K562 (cell line): ENCODE measurements around the gene ZBTB38. TPM values are rescaled to one million over a fixed set of nuclear protein-coding genes. Genes with fewer than 3 reads are reported as not detected.
A peak's percentile ranks its signal among the peaks of the same experiment; 100 is the strongest.

Experiments used
- ADNP ChIP-seq: fragments of 200-800 bp; sonication (Bioruptor generic); IDR thresholded peaks from 2 replicates; pipeline ENCODE4 v1.6.1; 2016; ENCODE audit warnings: missing genetic modification characterization, missing compliant biosample characterization
- CBFA2T2 ChIP-seq: fragments of 450-650 bp; conservative IDR thresholded peaks from 2 replicates; pipeline ENCODE4 v1.6.1; 2017; ENCODE audit warnings: mild to moderate bottlenecking
- CCAR2 ChIP-seq: fragments of 200-400 bp; formaldehyde crosslinking; IDR thresholded peaks from 2 replicates; pipeline ENCODE4 v1.6.1; 2017; ENCODE audit warnings: mild to moderate bottlenecking, low read depth, low read length
- CTBP1 ChIP-seq: fragments of 450-650 bp; IDR thresholded peaks from 2 replicates; pipeline ENCODE4 v1.6.1; 2016; ENCODE audit warnings: borderline replicate concordance
- DACH1 ChIP-seq: fragments of 450-650 bp; IDR thresholded peaks from 2 replicates; pipeline ENCODE4 v1.6.1; 2018; ENCODE audit not compliant: partially characterized antibody
- DIDO1 ChIP-seq: fragments of 450-650 bp; IDR thresholded peaks from 2 replicates; pipeline ENCODE4 v1.6.1; 2016; ENCODE audit warnings: low read depth, missing biosample characterization, missing genetic modification characterization
- ETS2 ChIP-seq: IDR thresholded peaks from 2 replicates; pipeline ENCODE4 v1.6.1; 2016; ENCODE audit warnings: borderline replicate concordance, missing genetic modification characterization, mild to moderate bottlenecking, moderate library complexity, missing compliant biosample characterization; ENCODE audit not compliant: poor library complexity, severe bottlenecking
- HNRNPH1 ChIP-seq: fragments of 200-400 bp; formaldehyde crosslinking; optimal IDR thresholded peaks from 2 replicates; pipeline ENCODE3; 2017; ENCODE audit warnings: low read depth, mild to moderate bottlenecking, low read length, moderate library complexity
- JUND ChIP-seq, 2 experiments: IDR thresholded peaks; 2 replicates in 1 of 2; 3 replicates in 1 of 2; pipeline ENCODE4 v1.6.1; 2011; ENCODE audit warnings: borderline replicate concordance in 2 of 2, low read depth in 2 of 2, low read length in 2 of 2, improper control_type of control experiment in 1 of 2, missing biosample characterization in 1 of 2, missing genetic modification characterization in 1 of 2, missing genetic modification reagents in 1 of 2
- NRF1 ChIP-seq, 2 experiments: fragments of 450-650 bp; IDR thresholded peaks in 1 of 2; conservative IDR thresholded peaks in 1 of 2; 2 replicates each; pipeline ENCODE4 v1.6.1; 2014; ENCODE audit warnings: mild to moderate bottlenecking in 2 of 2
- PURB ChIP-seq: sonication (generic); formaldehyde crosslinking; IDR thresholded peaks from 2 replicates; pipeline ENCODE4 v1.9.0; 2021; ENCODE audit warnings: low read depth, mild to moderate bottlenecking, missing genetic modification reagents
- RFX1 ChIP-seq: fragments of 450-650 bp; IDR thresholded peaks from 2 replicates; pipeline ENCODE4 v1.6.1; 2016; ENCODE audit warnings: mild to moderate bottlenecking, moderate library complexity
- TAF15 ChIP-seq: fragments of 200-400 bp; formaldehyde crosslinking; IDR thresholded peaks from 2 replicates; pipeline ENCODE4 v1.6.1; 2017; ENCODE audit warnings: mild to moderate bottlenecking, low read depth, low read length, moderate library complexity
- TAL1 ChIP-seq: fragments of 450-650 bp; IDR thresholded peaks from 2 replicates; pipeline ENCODE4 v1.6.1; 2016; ENCODE audit warnings: mild to moderate bottlenecking
- TEAD1 ChIP-seq, 2 experiments: fragments of 450-650 bp in 1 of 2; sonication (generic) in 1 of 2; formaldehyde crosslinking; IDR thresholded peaks; 2 replicates each; pipeline versions ENCODE4 v1.4.0 to v1.8.0; 2020 to 2022; ENCODE audit warnings: mild to moderate bottlenecking in 2 of 2, missing genetic modification reagents in 1 of 2
- TEAD4 ChIP-seq, 2 experiments: sonication (generic) in 1 of 2; formaldehyde crosslinking in 1 of 2; IDR thresholded peaks; 2 replicates each; pipeline versions ENCODE4 v1.6.1 to v1.8.0; 2012 to 2022; ENCODE audit warnings: borderline replicate concordance in 1 of 2, inconsistent platforms in 1 of 2, low read length in 1 of 2, mild to moderate bottlenecking in 1 of 2, missing genetic modification reagents in 1 of 2
- THRAP3 ChIP-seq: fragments of 450-650 bp; IDR thresholded peaks from 2 replicates; pipeline ENCODE4 v1.6.1; 2016; ENCODE audit warnings: mild to moderate bottlenecking, inconsistent platforms, borderline replicate concordance
- ZFP36 ChIP-seq: fragments of 150-350 bp; IDR thresholded peaks from 2 replicates; pipeline ENCODE4 v1.6.1; 2018; ENCODE audit warnings: low read length, low read depth; ENCODE audit not compliant: partially characterized antibody
- ZNF444 ChIP-seq: fragments of 250-450 bp; sonication (Bioruptor Pico); IDR thresholded peaks from 2 replicates; pipeline ENCODE4 v1.4.0; 2020; ENCODE audit warnings: mild to moderate bottlenecking, moderate library complexity
- ZNF79 ChIP-seq: fragments of 250-450 bp; sonication (Bioruptor Pico); IDR thresholded peaks from 2 replicates; pipeline ENCODE4 v1.4.0; 2020; ENCODE audit warnings: low read depth, mild to moderate bottlenecking, moderate library complexity
- ZZZ3 ChIP-seq: fragments of 450-650 bp; IDR thresholded peaks from 2 replicates; pipeline ENCODE4 v1.6.1; 2016; ENCODE audit warnings: antibody characterized with exemption, mild to moderate bottlenecking, moderate library complexity
- polyA plus RNA-seq, 8 experiments: library from polyadenylated mRNA; depleted of rRNA in 4 of 8; stranded (reverse) in 5 of 8; unstranded in 3 of 8; fragments of >200 nt; fragmentation: Nextera tagmentation in 2 of 8; fragmentation: Illumina TruSeq in 1 of 8; extraction: Ambion mirVana in 2 of 8; extraction: Trizol in 1 of 8; gene quantifications; 2 replicates each; pipeline versions ENCODE4 v1.2.1 to v1.2.3, GENCODE V29; 2011 to 2014; ENCODE audit warnings: inconsistent platforms in 1 of 8, missing spikeins in 1 of 8
- total RNA-seq, 7 experiments: library from RNA; depleted of rRNA in 6 of 7; stranded (reverse); fragments of >200 nt in 6 of 7; fragmentation: Illumina TruSeq in 2 of 7; extraction: Trizol in 2 of 7; gene quantifications; 2 replicates each; pipeline versions ENCODE4 v1.2.1 to v1.2.3, GENCODE V29; 2011 to 2021; ENCODE audit warnings: low replicate concordance in 1 of 7
- TF ChIP-seq, protein P1 (sequence below), 2 experiments: fragments of 450-650 bp; IDR thresholded peaks; 2 replicates each; pipeline ENCODE4 v1.6.1; 2016
- TF ChIP-seq, protein P2 (sequence below): fragments of 250-450 bp; sonication (Bioruptor Pico); IDR thresholded peaks from 2 replicates; pipeline ENCODE4 v1.8.0; 2021; ENCODE audit warnings: borderline replicate concordance, mild to moderate bottlenecking, moderate library complexity; ENCODE audit not compliant: poor library complexity, severe bottlenecking

ZBTB38 gene
- total and polyA plus RNA-seq, 9 of the 15 experiments (the other 6 are each of a cell fraction or from before 2014, with no cell fraction given) = 12.1 to 39.4 (median 22.9) TPM

DNA sequence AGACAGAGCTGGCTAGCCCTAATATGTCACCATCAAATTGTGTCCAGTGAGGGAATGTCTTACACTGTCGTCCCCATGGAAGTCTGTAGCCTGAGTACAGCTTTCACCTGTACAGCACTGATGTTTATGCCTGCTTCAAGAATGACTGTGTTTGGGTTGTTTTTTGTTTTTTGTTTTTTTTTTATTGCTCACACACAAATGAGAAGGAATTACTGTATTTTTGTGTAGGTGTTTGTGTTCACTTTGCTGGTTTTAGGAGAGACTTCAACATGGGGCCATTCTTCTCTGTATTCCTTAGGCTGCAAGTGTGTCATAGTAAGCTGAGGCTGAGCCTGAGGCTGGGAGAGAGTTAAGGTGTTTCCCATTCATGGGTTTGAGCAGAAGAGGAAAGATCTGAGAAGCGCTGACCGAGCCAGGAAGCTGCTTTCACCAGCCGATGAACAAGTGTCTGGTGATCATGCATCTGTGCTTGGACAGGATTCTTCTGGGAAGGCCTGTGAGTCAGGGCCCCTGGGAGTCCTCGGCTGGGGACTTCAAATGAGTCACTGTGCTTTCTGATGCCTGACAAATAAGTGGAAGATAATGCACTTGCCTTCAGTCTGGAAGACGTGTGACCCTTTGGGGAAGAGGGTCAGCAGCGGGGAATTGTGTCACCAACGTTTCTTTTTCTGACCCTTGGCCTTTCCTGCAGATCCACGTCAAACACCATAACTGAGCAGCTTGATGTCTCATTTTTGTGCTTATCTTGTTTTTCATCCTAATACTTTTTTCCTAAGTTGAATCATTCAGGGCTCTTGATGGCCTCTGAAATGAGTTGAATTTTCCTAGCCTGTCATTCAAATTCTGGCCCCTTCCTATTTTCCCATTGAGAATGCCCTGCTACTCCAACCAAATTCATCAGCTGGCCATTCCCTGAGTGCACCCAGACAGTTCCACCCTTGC, 36.7 kb upstream of the ZBTB38 start (continued):
- TF ChIP-seq TEAD4 (IDR thresholded peaks at IDR 0.05; ENCODE audit: low read length) = peak; percentile 67
- TF ChIP-seq TEAD4 (CRISPR knock-in tag; IDR thresholded peaks at IDR 0.05; ENCODE audit: borderline replicate concordance) = no peak
- peak; percentile 60 for TF ChIP-seq CBFA2T2
- peak; percentile 70 for TF ChIP-seq CTBP1
- TF ChIP-seq RFX1 = no peak
- peak; percentile 97 for TF ChIP-seq JUND (IDR thresholded peaks at IDR 0.05; ENCODE audit: borderline replicate concordance, low read depth, low read length)
- peak; percentile 96; the same call in 2 of the 3 replicates for TF ChIP-seq JUND (tag; IDR thresholded peaks at IDR 0.05; ENCODE audit: borderline replicate concordance, low read depth, low read length)
- no peak for TF ChIP-seq ETS2
- TF ChIP-seq THRAP3 = no peak
- TF ChIP-seq ADNP (tag) = no peak
- TF ChIP-seq, protein P1, sequence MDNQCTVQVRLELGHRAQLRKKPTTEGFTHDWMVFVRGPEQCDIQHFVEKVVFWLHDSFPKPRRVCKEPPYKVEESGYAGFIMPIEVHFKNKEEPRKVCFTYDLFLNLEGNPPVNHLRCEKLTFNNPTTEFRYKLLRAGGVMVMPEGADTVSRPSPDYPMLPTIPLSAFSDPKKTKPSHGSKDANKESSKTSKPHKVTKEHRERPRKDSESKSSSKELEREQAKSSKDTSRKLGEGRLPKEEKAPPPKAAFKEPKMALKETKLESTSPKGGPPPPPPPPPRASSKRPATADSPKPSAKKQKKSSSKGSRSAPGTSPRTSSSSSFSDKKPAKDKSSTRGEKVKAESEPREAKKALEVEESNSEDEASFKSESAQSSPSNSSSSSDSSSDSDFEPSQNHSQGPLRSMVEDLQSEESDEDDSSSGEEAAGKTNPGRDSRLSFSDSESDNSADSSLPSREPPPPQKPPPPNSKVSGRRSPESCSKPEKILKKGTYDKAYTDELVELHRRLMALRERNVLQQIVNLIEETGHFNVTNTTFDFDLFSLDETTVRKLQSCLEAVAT (IDR thresholded peaks at IDR 0.05) = peak; percentile 26 to 48; a peak in 2 of 4 replicates
- peak; percentile 32 for TF ChIP-seq DACH1
- TF ChIP-seq TAF15 = no peak
- TF ChIP-seq CCAR2 = no peak
- no peak for TF ChIP-seq DIDO1 (tag)
- TF ChIP-seq, protein P2, sequence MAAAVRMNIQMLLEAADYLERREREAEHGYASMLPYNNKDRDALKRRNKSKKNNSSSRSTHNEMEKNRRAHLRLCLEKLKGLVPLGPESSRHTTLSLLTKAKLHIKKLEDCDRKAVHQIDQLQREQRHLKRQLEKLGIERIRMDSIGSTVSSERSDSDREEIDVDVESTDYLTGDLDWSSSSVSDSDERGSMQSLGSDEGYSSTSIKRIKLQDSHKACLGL = no peak
- no peak for TF ChIP-seq ZNF444 (CRISPR knock-in tag)
- TF ChIP-seq ZFP36 = peak; percentile 12
- no peak for TF ChIP-seq ZZZ3
- TF ChIP-seq NRF1 (conservative IDR thresholded peaks at IDR 0.05 in 1 of 2, IDR thresholded peaks at IDR 0.05 in 1 of 2) = no peak; a peak in 2 of 4 replicates
- no peak for TF ChIP-seq ZNF79 (CRISPR knock-in tag)
- no peak; the same call in 1 of the 2 replicates for TF ChIP-seq TAL1
- no peak for TF ChIP-seq HNRNPH1
- TF ChIP-seq TEAD1 (CRISPR knock-in tag; IDR thresholded peaks at IDR 0.05) = 0 out of 4 replicates have a peak, but pooled peaks of 1 of the 2 experiments have one; percentile 17
- no peak for TF ChIP-seq PURB (CRISPR knock-in tag)
